Activated naive CD4-positive, alpha-beta T cell treated with anti-CD3 and anti-CD28 coated beads for 36 hours (primary cell): Measurements from ENCODE around the gene YPEL1. TPM values are rescaled to one million over a fixed set of nuclear protein-coding genes. Genes with fewer than 3 reads are reported as not detected.
A peak's percentile ranks its signal among the peaks of the same experiment; 100 is the strongest.

Source experiments
- CTCF ChIA-PET: fragments of 350-600 bp; sonication (Branson Sonifier 250); formaldehyde crosslinking; loops from one replicate; lab custom pipeline; 2021; ENCODE audit warnings: antibody characterized with exemption; lab: Charles Lee
- DNase-seq: peaks from one replicate; pipeline ENCODE4 v3.0.0-alpha.2; 2020
- H3K27ac Mint-ChIP-seq: one replicate; pipeline ENCODE4 v1.8.0; 2021; ENCODE audit warnings: mild to moderate bottlenecking, mixed read lengths
- H3K27me3 Mint-ChIP-seq: one replicate; pipeline ENCODE4 v1.8.0; 2021; ENCODE audit warnings: low read depth, mixed read lengths
- H3K36me3 Mint-ChIP-seq: one replicate; pipeline ENCODE4 v1.8.0; 2021; ENCODE audit warnings: low read depth, mixed read lengths
- H3K4me1 Mint-ChIP-seq: one replicate; pipeline ENCODE4 v1.8.0; 2021; ENCODE audit warnings: low read depth, mixed read lengths
- H3K4me3 Mint-ChIP-seq: one replicate; pipeline ENCODE4 v1.8.0; 2021; ENCODE audit warnings: mild to moderate bottlenecking, moderate library complexity, mixed read lengths
- H3K9me3 Mint-ChIP-seq: one replicate; pipeline ENCODE4 v1.8.0; 2021; ENCODE audit warnings: mixed read lengths
- intact Hi-C: fragments of 100-400 bp; cut with micrococcal nuclease; formaldehyde crosslinking; loops from one replicate; pipeline ENCODE4 v1.15.1; 2023
- total RNA-seq, 2 experiments: library from RNA; stranded (reverse); gene quantifications; one replicate each; pipeline ENCODE4 v1.2.3, GENCODE V29; 2021

The YPEL1 gene, protein sequence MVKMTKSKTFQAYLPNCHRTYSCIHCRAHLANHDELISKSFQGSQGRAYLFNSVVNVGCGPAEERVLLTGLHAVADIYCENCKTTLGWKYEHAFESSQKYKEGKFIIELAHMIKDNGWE
- 1 to 10 TPM in 1 of 2 experiments, under 1 TPM in 1; 0.88 to 1.6 TPM for total RNA-seq

DNA sequence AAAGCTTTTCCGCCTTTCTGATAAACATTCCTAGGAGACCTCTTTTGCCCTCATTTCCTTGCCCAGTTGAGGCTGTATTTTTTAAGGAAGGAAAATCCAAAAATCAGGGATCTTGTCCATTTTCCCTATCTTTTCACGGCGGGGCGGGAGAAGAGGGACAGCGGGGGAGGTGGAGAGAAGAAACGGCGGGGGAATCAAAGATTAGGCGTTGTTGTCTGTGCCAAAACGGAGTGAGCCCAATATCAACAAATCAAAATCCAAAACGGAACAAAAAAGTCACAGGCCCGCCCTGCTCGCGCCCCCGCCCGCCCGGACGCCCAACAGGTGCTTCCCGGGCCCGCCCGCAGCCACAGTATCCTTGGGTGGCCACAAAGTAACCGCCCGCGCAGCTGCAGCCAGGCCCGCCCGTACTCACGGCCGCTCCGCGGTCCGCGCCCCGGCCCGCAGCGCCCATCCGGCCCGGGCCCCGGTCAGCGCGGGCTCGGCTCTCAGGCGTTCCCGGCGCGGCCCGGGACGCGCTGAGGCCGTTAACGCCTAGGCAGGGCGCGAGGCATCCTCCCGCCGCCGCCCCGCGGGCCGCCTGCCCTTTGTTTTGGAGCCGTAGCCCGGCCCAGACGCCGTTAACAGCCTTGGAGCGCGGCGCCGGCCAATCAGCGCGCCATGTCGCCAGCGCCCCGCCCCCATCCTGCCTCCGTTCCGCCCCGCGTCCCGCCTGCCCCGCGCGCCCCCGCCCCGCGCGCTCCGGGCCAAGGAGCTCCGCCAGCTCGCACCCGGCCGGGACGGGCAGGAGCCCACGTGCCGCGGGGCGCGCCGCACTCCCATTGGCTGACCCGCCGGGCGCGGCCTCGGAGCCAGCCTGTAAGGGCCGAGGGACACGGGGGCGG, at the start of gene YPEL1:
Gene YPEL1, minus strand, starts transcription at position 595 of the 884 bp plus-strand sequence. CDS start 25,050 bp downstream, outside the sequence.
- H3K27ac Mint-ChIP-seq: no peak within 1 kb of the TSS
- no peaks in the 10 kb centered on the region for H3K9me3 Mint-ChIP-seq
- peaks cover 12% of the 10 kb centered on the region for H3K4me1 Mint-ChIP-seq

DNA sequence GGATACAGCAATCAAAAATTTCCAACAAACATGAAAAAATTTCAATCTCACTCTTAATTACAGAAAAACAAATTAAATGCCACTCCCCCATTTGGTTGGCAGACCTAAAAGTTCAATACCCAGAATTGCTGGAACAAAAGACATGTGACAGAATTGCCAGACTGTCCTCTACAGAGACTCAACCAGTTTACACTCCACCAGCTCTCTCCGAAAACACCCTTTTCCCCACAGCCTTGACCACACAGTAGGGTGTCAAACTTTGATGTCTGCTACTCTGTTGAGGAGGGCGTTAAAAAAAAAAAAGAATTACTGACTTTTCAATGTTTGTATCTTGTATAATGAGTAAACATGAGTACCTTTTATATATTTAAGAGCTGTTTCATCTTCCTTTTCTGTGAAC, 44.7 kb upstream of the YPEL1 start:
- peaks cover 15% of the 10 kb centered on the region for H3K36me3 Mint-ChIP-seq
- intact Hi-C loops: no loop called here
- H3K27me3 Mint-ChIP-seq: no peaks in the 10 kb centered on the region
- no peak overlapping the region for H3K4me3 Mint-ChIP-seq
- no peaks in the 10 kb centered on the region for H3K4me1 Mint-ChIP-seq
- no peaks in the 10 kb centered on the region for H3K9me3 Mint-ChIP-seq
- H3K27ac Mint-ChIP-seq: no peak overlapping the region
- CTCF ChIA-PET: interaction anchor here (0.6 to 1.1 kb wide), 5 partner anchors 17 to 135 kb away, joined by 3 to 4 read pairs (median 3); no protein-coding TSS in a partner anchor
- DNase-seq: no peak

More for the DNA sequence above, at the start of gene YPEL1:
- CTCF ChIA-PET: no interaction called here
- peaks cover 3% of the 10 kb centered on the region for H3K27me3 Mint-ChIP-seq
- H3K36me3 Mint-ChIP-seq: no peaks in the 10 kb centered on the region
- peak; percentile 91 for DNase-seq
- H3K4me3 Mint-ChIP-seq: peak within 1 kb of the TSS; percentile 82
- intact Hi-C loops: loop anchor here (2.0 to 5.0 kb wide), 3 partner anchors 55 to 133 kb away; partner anchors contain the start of gene PPIL2

DNA sequence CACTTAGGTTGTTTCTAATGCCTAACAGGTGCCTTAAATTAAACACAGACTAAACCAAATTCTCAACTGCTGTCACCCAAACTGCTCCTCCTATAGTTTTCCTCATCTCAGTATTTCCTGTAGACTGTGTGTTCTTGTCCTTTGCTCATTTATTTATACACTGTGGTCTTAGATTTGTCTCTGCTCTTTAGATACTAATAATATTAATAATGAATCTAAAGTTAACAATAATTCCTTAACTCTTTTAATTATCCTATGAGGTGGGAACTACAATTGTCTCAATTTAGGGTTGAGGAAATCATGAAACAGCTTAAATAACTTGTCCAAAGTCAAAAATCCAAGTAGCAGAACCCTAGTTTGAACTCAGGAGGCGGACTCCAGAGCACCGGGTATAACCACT, 43.9 kb upstream of the YPEL1 start:
- DNase-seq: no peak
- no peak overlapping the region for H3K4me3 Mint-ChIP-seq
- no peaks in the 10 kb centered on the region for H3K4me1 Mint-ChIP-seq
- H3K9me3 Mint-ChIP-seq: no peaks in the 10 kb centered on the region
- H3K27me3 Mint-ChIP-seq: no peaks in the 10 kb centered on the region
- H3K27ac Mint-ChIP-seq: no peak overlapping the region
- intact Hi-C loops: no loop called here
- CTCF ChIA-PET: interaction anchor here (1.1 kb wide), 1 partner anchor 128 kb away, joined by 4 read pairs; no protein-coding TSS in a partner anchor
- peaks cover 12% of the 10 kb centered on the region for H3K36me3 Mint-ChIP-seq

DNA sequence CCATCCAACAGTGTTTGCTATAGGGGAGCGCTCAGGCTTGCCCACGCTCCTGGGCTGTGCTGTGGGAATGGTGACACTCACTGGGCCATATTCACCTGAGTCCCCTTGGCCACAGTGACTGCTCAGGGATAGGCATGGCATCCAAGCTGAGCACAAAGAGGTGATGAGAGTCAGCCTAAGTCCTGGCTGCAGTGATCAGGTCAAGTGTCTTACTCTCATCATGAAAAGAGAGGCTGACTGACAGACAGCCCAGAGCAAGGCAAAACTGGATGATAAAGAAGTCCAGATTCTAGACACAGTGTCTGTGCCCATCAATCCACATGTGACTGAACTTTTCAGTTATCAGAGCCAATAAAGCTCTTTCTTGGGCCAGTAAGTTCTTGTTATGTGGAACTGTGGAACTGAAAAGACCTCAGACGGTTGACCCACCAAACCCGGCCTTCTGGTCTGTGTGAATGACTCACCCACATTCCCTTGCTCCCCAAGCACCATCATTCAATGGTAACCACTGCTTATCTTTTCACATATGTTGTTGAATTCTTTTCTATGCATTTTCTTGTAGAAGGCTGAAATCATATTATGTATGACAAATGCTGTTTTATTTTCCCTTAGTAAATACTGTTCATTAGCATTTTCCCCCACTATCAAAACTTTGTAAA, 43.2 kb upstream of the YPEL1 start:
- H3K36me3 Mint-ChIP-seq: peaks cover 9% of the 10 kb centered on the region
- no peak overlapping the region for H3K27ac Mint-ChIP-seq
- CTCF ChIA-PET: no interaction called here
- no peaks in the 10 kb centered on the region for H3K27me3 Mint-ChIP-seq
- no peak for DNase-seq
- H3K9me3 Mint-ChIP-seq: no peaks in the 10 kb centered on the region
- H3K4me1 Mint-ChIP-seq: no peaks in the 10 kb centered on the region
- intact Hi-C loops: no loop called here
- H3K4me3 Mint-ChIP-seq: no peak overlapping the region

DNA sequence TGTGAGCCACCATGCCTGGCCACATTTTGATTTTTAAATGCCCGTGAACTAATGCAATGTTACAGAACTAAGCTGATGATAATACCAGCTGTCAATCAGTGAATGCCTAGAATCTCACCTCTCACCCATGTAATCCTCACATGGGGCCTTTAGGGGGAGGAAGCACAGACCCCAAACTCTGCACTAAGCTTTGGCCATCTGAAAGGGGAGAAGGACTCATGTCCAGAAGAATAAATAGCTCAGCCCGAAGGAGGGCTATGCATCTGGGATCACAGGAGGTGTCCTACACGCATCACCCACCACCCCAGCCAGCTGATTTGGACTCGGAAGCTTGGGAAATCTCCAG, 36.0 kb upstream of the YPEL1 start:
- Mint-ChIP-seq H3K4me3 (no peak overlapping the region), H3K27ac (no peak overlapping the region), H3K27me3 (no peaks in the 10 kb centered on the region), H3K4me1 (peaks cover 17% of the 10 kb centered on the region), H3K36me3 (peaks cover 39% of the 10 kb centered on the region), H3K9me3 (no peaks in the 10 kb centered on the region)
- CTCF ChIA-PET: interaction anchor here (1.1 to 1.7 kb wide), 3 partner anchors 19 to 142 kb away, joined by 3 to 4 read pairs (median 3); no protein-coding TSS in a partner anchor
- no peak for DNase-seq
- intact Hi-C loops: no loop called here

DNA sequence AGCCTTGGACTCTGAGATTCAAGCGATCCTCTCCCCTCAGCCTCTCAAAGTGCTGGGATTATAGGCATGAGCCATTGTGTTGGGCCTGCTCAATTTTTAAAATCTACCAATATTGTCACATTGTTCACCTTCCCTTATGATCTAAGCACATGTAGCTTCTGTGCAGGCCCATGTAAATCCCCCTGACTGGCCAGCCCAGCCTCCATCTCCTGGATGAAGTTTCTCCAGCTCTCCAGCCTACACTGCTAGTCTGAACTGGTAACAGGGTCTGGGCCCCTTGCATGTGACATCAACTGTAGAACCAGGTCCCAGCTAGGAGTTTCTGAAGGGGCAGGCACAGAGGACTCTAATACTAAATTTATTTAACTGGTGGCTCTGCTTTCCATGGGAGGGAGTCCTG, 32.8 kb upstream of the YPEL1 start:
- no peak overlapping the region for H3K27ac Mint-ChIP-seq
- no peak for DNase-seq
- H3K36me3 Mint-ChIP-seq: peaks cover 49% of the 10 kb centered on the region
- H3K4me1 Mint-ChIP-seq: peaks cover 40% of the 10 kb centered on the region
- H3K4me3 Mint-ChIP-seq: no peak overlapping the region
- CTCF ChIA-PET: interaction anchor here (0.5 kb wide), 1 partner anchor 107 kb away, joined by 3 read pairs; no protein-coding TSS in a partner anchor
- no peaks in the 10 kb centered on the region for H3K27me3 Mint-ChIP-seq
- H3K9me3 Mint-ChIP-seq: no peaks in the 10 kb centered on the region
- intact Hi-C loops: no loop called here

DNA sequence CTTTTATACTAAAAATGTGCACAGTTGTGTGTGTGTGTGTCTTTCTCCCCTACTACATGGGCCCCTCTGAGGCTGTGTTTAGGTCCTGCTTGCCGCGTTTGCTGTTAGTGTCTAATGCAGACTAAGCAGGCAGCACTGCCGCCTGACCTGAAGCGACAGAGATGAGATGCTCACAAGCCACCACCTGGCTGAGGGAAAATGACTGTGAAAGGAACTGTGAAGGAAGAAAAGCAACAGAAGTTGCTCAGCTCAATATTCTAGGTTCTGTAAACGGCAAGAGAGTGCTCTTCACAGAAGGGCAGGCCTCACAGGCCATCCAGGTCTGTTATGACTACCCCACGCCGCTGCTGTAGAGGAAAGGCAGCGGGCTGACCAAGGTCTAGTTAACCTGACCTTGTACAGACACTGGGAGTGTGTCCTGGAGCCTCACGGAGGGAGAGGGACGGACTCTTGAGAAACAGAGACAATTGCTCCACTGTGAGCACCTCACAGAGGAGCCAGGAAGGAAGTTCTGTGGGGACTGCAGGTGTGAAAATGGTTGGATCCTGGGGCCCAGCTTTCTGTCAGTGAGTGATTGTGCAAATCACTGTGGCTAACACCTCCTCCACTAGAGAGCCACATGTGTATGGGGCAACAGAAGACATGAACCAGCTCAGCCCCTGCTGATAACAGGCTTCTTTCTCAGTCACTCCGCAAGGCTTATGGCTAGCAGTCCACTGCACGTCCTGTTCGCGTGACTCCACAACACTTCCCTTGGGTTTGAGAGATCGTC, 31.3 kb upstream of the YPEL1 start:
- Mint-ChIP-seq H3K9me3 (no peaks in the 10 kb centered on the region), H3K27ac (peak overlapping the region; percentile 8), H3K36me3 (peaks cover 49% of the 10 kb centered on the region), H3K4me3 (no peak overlapping the region), H3K27me3 (no peaks in the 10 kb centered on the region), H3K4me1 (peaks cover 55% of the 10 kb centered on the region)
- intact Hi-C loops: loop anchor here (1.0 kb wide), 1 partner anchor 24 kb away; no protein-coding TSS in a partner anchor
- peak; percentile 79 for DNase-seq
- CTCF ChIA-PET: interaction anchor here (1.7 kb wide), 1 partner anchor 23 kb away, joined by 4 read pairs; no protein-coding TSS in a partner anchor

DNA sequence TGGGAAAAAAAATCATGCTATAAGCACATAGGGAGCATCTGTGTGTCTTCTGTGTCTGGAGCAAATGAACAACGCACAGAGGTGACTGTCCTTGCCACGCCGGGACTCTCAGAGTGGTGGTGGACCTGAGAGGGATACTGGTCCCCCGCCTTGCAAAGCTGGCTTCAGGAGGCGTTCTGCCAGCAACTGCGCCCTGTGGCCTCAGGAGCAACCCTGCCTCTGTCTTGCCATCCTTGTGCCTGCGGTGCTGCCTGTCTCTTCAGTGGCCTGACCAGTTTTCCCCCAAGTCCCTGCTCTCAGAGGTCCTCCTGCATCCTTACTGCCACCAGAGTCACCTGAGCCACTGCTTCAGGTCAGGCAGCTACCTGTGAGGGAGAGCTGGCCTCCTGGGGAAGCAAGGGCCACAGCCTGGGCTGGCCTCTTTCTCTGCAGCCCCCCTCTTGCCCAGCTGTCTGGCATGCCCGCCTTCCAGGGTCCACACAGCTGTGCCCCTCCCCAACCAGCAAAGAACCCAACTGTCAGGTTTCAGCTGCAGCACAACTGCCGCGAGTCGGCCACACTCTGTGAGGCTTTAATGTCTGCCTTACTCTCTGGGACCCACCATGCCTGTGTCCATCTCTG, 30.4 kb upstream of the YPEL1 start:
- Mint-ChIP-seq H3K4me1 (peaks cover 56% of the 10 kb centered on the region), H3K36me3 (peaks cover 44% of the 10 kb centered on the region), H3K27ac (no peak overlapping the region), H3K4me3 (no peak overlapping the region), H3K9me3 (no peaks in the 10 kb centered on the region), H3K27me3 (no peaks in the 10 kb centered on the region)
- DNase-seq: no peak
- CTCF ChIA-PET: interaction anchor here (1.7 kb wide), 1 partner anchor 22 kb away, joined by 4 read pairs; no protein-coding TSS in a partner anchor
- intact Hi-C loops: no loop called here

DNA sequence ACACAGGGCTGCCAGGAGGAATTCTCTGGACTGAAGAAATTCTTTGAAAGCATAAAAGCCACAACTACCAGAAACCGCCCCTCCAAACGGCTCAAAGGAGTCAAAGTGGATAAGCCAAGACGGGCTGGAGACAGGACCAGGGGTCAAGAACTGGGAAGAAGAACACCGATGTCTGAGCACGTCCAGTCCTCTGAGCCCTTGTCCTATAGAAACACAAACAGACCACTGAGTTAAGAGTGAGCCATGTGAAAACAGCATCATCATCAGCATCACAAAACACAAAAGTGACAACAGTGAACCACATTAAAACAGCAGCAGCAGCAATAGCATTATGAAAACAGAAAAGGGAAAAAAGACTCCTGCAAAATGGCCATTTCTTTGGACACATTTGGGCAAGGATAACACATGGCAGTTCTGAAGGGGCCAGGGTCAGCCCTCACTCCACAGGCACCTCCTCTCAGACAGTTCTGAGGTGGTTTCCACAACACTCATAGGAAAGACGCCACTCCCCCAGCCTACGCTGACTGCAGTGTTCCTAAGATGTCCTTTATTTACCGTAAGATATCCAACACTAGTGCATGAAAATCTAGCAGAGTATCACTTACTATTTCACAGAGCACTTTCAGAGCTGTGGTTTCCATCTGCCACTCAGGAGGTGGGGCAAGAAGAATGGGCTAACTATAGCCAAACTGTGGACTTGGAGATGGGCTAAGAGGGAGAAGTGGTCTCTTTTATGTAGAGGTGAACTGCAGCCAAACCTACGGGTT, 28.6 kb upstream of the YPEL1 start:
- CTCF ChIA-PET: no interaction called here
- Mint-ChIP-seq H3K36me3 (peaks cover 37% of the 10 kb centered on the region), H3K9me3 (no peaks in the 10 kb centered on the region), H3K4me1 (peaks cover 56% of the 10 kb centered on the region), H3K4me3 (no peak overlapping the region), H3K27ac (no peak overlapping the region), H3K27me3 (no peaks in the 10 kb centered on the region)
- DNase-seq: no peak
- intact Hi-C loops: no loop called here

DNA sequence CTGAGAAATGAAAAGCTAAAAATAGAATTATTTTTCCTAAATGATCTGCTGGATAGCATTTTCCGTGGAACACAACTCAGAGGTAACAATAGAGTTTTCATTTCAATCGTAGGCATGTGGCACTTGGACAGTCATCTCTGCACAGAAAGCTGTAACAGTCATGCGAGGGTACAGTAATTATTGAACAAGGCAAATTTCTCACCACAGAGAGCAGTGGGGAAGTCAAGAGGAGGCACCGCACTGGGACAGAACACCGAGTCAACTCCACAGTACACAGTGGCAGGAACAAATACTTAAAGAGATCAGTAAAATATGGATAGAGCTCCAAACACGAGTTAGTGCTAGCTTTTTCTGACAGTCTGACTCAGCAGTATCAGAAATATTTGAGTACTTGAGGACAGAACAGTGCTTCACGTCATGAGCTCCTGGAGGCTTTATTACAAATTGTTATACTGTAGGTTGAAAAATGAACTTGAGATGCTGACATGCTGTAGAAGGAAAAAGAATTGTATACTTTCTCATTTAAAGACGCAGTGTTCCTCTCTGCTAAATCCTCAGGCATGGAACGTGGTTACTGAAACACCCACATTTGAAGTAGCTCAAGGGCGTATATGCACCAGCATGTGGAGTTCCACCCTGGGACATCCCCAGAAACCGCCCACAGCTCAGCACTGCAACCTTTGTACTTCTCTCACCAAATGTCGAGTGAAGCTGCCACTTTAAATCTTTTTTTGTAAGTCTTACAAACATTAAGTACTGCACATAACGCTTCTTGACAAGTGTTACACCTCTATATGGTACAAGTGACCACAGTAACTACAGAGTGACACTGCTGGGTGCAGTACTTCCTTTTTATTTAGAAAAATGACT, 27.4 kb upstream of the YPEL1 start:
- H3K36me3 Mint-ChIP-seq: peaks cover 28% of the 10 kb centered on the region
- peaks cover 51% of the 10 kb centered on the region for H3K4me1 Mint-ChIP-seq
- no peak overlapping the region for H3K4me3 Mint-ChIP-seq
- intact Hi-C loops: no loop called here
- peak overlapping the region; percentile 46 for H3K27ac Mint-ChIP-seq
- CTCF ChIA-PET: interaction anchor here (0.5 kb wide), 1 partner anchor 18 kb away, joined by 4 read pairs; no protein-coding TSS in a partner anchor
- no peaks in the 10 kb centered on the region for H3K27me3 Mint-ChIP-seq
- DNase-seq: peak; percentile 60
- no peaks in the 10 kb centered on the region for H3K9me3 Mint-ChIP-seq
